GM19023 (cell line): ENCODE data around the gene CGNL1.

Experiments used
- ATAC-seq: cut with Tn5 transposase; IDR thresholded peaks from one replicate; pipeline ENCODE4 v1.9.1; 2021; ENCODE audit warnings: mild to moderate bottlenecking, moderate library complexity; ENCODE audit not compliant: unreplicated experiment

CGNL1 gene

DNA sequence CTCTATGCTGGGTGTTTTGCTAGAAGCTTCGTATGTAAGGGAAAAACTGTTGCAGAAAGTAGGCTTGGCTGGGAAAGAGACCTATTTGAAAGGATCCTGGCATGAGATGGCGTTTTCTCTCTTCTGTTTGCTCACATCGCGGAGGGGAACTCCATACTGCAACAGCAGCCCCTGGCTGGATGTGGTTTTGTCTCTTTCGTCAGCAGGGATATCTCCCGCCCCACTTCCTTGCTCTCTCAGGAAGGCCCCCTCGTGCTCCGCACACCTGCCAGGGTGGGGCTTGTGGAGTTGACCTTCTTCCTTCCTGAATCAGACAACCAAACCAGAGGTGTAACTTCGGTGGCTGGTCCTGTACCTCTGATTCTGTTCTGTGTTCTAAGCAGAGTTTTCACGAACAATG, 189.0 kb downstream of the CGNL1 start:
- ATAC-seq = no peak

DNA sequence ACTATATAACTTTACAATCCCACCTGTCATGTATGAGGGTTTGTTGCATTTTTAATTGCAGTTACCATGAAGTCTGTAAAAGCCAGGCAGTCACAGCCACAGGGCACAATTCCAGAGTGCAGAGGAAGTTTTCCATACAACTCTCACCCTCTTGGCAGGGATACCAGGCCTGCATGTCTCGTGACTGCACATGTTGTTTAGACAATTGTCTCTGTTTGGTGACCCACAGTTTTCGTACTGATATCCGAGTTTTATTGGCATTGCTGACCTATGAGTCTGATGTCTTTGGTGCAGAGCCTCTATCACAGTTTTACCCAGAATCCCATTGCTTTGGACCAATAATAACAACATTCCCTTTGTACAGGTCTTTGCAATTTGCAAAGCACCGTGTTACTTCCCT, 190.5 kb downstream of the CGNL1 start:
- ATAC-seq = no peak

DNA sequence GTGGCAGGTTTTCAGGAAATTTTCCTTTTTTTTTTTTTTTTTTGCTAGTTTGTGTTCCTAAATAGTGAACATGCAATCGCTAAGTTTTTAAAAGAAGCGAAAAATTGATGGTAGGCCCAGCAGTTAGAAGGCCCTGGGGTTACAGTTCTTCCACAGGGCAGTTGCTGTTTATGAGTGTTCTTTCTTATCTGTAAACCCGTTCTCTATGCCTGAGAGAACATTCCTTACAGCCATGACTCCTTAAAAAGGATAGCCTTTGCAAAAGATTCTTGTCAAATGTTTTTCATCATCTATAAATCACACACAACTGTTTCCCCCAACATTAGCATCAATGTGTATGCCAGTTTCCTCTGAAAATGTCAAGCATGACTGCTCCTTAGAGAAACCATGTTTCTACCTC, 191.6 kb downstream of the CGNL1 start:
- ATAC-seq = no peak

DNA sequence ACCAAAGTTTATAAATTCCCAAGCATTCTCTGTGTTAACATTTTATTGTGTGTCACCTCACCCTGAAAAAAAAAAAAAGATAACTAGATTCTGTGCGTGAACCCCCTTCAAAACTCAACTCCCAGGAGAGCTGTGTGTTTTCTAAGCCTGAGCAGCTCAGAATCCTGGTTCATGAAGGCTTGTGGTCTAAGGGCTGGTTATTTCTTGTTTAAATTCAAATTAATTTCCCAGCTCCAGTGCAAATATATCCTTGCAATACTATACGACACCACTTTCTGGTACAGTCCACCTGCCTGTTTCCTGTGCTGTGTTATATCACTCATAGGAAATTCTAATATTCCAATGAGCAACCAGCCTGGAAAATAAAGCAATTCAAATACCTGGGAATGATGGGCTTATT, 192.0 kb downstream of the CGNL1 start:
- no peak for ATAC-seq

DNA sequence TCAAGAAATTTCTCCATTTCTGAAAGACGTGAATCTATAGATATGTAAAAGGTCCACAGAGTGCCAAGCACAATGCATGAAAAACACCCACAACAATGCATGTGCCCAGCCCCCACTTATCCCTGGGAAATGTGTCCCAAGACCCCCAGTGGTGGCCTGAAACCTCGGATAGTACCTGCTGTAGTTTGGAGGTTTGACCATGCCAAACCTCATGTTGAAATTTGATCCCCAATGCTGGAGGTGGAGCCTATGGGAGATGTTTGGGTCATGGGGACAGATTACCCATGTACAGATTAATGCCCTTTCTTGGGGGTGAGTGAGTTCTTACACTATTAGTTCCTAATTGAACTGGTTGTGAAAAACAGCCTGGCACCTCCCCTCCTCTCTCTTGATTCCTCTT, 194.0 kb downstream of the CGNL1 start:
- ATAC-seq = no peak

DNA sequence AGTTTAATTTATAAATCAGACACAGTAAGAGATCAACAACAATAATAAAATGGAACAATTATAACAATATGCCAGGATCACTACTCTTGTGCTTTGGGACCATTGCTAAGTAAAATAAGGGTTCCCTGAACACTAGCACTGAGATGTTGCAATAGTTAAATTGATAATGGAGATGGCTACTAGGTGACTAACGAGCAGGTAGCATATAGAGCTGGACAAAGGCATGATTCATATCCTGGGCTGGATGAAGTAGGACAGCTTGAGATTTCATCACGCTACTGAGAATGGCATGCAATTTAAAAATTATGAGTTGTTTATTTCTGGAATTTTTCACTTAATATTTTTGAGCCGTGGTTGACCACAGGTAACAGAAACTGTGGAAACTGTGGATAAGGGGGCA, 194.7 kb downstream of the CGNL1 start:
- no peak for ATAC-seq

DNA sequence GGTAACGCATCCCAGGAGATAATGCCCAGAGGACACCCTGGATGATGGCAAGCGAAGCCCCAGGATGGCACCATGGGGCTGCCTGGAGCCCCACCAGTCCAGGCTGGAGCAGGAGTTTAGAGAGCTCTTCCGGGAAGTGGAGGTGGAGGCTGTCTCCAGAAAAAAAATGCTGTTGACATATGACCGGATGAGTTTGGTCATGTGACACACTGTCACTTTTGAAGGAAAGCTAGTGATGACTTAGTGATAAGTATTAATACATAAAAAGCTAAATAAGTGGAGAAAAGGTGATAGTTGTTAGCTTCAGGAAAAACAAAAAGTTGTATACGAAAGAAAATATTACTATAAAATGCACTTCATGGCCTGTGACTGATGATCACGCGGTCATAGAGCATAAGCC, 195.4 kb downstream of the CGNL1 start:
- no peak for ATAC-seq

DNA sequence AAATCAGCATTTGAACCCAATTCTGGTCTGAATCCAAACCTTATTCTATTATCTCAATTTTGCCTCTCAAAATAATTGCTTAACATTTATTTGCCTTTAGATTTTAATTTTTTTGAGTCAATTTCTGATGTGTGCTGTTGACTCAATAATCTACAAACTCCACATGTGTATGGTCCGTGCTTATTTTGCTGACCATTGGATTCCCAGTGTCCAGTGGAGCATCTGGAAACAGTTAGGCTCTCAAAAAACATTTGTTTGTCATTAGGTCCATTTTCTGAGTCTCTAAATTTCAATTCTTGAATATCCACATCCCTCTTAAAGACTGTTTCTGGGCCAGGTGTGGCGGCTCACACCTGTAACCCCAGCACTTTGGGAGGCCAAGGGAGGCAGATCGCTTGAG, 196.2 kb downstream of the CGNL1 start:
- ATAC-seq = no peak

DNA sequence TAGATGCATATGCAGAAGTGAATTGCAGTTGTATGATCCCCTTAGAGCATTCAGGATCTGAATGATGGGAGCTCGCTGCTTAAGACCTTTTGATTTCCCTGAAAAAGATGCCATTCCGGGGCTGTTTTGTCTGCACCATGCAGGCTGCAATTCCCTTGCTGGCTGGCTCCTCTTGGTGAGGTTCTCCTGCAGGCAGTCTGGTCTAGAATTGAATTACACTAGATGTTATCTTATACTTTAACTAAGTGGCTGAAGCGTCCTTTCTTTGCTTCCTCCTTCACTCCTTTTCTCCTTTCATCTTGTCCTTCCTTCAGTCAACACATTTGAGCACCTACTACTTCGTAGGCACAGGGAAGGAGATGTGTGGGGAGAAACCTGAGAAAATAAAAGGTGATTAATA, 196.8 kb downstream of the CGNL1 start:
- ATAC-seq = no peak

DNA sequence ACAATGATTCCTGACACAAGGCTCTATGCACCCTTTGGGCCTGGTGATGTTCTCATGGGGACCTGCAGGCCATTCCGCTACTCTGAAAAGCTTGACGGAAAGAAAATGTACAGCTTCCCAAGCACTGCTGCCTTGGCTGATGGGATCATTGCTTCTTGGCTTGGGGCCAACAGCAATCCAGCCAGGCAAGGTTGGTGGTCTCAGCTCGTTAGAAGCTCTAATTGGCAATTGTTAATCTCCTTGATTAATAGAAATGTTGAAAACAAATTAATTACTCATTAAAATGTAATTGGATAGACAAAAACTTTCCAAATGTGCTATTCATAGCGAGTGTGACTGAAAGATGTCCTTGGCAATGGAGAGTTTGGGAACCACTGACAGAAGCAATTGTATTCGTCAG, 199.1 kb downstream of the CGNL1 start:
- ATAC-seq = no peak

DNA sequence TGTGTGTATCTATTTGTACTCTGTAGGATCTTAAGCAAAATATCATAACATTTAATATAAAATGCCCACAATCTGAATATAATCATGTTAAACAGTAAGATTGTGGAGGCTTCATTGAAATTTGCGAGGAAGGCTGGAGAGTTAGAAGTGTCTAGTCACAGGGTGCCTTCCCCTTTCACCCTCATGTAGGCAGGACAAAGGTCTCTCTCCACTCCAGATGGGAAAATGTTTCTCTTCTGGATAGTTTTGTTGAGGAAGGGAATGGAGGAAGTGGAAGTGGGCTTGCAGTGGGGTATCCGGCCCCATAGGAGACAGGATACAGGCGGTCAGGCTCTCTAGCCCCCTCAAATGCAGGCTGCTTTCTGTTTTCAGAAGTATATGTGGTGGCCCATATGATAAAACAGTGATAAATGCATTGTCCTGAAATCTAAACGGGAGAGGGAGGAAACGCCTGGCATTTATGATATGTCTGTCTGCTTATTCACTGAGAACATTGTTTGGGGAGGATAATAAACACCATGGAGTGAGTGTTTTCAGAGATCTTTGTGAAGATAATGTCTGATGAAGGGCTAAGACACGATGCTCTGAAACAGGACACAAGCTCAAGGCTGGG, 202.1 kb downstream of the CGNL1 start:
- ATAC-seq = no peak

DNA sequence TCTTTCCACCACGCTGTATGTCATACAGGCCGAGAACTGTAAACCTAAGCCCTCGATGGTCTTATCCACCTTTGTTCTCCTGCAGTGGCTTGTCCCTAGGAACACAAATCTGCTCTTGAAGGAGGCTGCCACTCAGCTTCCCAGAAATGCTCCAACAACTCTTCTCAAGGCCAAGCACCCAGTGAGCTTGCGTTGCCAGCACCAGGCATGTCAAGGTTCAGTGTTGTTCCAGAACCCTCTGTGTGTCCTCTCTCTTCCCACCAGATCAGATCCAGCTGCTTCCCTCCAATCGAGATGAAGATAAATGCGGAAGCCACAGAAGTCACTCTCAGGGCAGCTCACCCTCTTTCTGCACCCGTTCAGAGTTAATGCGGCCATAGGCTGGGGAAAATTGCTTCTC, 204.1 kb downstream of the CGNL1 start:
- ATAC-seq = no peak

DNA sequence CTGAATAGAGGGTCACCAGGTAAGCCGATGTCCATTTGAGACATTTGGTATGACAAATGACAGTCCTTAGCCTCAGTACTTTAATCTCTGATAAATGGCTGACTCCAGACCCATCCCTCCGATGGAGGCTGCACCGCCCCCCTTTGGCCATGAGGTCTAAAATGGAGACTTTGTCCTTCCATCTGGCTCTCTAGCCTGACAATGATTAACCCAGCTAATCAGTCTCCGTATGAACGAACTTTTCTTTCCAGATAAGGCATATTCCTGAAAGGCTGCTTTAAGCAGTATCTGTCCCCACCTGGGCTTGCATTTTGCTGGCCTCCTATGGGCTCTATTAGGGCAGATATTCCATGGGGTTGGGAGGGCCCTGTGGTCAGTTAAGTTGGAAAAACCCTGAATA, 204.6 kb downstream of the CGNL1 start:
- ATAC-seq = no peak

DNA sequence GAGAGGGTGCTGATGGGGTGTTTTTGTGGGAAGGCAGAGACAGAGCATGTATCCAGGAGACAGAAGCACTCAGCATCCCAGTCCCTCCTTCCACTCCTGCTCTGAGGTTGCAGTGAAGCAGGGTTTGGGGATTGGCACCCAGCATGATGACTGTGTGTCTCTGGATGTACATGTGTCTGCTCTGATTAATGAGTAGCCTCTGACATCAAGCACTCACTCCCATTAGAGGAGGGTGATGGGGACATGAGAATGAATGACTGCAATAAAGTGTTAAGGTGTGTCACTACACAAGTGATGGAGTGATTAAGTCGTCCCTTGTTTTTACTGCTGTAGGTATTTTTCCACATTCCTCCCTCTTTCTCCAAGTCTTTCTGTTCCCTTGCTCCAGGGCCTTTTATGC, 205.8 kb downstream of the CGNL1 start:
- no peak for ATAC-seq

DNA sequence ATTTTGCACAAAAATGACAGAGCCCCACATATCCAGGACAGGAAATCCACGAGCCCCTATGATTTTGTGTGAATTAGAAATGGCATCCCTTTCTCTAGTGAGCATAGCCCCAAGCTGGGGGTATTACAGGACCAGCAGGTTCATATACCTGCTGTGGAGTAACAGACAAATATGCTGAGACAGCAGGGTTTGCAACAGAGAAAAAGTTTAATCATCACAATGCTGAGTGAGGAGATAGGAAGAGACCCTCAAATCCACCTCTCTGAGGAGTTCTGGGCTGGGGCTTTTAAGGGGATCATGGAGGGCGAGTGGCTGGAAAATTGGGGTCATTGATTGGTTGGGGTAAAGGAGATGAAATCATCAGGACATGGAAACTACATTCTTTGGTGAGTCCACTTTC, 207.0 kb downstream of the CGNL1 start:
- no peak for ATAC-seq

DNA sequence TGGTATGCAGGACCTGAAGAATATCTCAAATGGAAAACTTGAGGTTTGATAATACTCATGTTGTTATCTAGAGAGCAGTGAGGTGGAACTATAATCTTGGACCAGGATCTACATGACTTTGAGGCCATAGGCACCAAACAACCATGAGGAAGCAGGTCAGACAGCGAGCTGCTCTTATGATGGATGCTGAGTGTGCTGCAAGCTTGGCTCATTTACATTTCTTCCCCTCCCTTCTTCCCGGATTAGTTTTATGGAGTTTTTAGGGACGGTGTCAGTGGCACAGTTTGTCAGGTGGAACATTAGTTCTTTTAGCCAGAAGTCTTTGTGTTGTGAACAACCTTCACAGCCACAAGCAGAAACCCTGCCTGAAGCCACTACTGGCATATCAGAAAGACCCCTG, 207.4 kb downstream of the CGNL1 start:
- no peak for ATAC-seq

DNA sequence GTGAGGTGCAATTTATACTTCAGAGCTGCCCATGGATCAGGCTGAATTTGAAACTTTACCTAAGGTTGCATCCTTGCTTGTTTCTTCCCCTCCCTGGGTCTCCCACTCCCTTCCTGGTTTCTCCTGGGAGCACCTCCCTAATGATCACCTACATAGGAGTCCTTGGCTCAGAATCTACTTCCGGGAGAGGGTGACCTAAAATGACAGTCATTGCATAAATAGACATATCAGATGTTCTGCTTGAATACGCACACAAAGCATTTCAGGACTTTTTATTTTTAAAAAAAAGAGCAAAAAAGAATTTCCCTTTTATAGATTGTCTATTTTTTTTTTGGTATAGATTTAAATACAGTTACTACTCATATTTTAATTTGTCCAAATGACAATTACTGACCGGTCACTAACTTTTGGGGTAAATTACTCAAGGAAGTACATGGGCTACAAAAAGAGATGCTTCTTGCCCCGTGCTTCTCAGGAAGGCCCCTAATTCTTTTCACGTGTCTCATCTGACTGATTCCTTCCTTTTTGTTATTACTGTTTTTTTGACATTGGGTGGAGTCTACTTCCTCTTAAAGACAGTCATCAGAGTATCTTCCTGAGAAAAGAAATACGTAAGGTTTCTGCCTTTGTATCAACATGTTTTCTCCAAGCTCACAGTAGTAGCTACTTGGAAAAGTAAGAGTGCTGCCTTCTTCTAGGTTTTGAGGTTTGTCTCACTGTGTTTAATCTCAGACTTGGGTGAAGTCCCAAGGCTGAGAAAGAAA, 210.5 kb downstream of the CGNL1 start:
- ATAC-seq = no peak

DNA sequence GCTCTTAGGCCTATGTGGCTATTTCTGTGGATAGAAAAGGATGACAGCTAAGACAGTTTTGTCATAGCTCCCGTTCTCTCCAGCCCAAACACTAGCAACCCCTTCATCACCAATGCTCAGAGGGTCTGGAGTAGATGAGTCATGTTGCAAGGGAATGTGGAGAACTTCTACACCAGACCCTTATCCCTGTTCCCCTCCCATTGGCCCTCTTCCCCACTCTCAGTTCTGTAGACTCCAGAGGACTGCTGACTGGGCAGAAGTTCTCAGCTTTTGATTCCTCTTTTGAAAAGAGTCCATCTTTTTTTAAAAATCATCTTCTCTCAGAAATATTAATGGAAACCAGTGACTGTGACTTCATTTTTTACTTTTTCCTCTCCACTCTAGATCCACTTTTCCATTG, 213.0 kb downstream of the CGNL1 start:
- no peak for ATAC-seq

DNA sequence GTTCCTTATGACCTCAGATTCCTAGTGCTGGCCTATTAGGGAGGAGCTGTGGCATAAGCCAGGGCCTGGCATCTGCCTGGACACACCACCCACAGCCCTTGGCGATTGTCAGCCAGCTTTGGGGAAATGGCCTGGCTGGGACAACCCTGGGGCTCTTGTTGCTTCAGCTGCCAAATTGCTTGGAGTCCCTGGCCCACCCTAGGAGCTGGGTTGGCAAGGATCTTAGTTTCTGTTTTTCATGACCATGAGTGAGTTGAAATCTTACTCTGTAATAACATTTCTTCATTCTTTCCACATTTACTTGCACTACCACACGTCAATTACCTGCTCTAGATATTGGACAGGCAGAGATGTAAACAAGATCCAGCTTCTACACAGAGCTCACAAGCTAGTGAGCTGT, 213.4 kb downstream of the CGNL1 start:
- no peak for ATAC-seq

DNA sequence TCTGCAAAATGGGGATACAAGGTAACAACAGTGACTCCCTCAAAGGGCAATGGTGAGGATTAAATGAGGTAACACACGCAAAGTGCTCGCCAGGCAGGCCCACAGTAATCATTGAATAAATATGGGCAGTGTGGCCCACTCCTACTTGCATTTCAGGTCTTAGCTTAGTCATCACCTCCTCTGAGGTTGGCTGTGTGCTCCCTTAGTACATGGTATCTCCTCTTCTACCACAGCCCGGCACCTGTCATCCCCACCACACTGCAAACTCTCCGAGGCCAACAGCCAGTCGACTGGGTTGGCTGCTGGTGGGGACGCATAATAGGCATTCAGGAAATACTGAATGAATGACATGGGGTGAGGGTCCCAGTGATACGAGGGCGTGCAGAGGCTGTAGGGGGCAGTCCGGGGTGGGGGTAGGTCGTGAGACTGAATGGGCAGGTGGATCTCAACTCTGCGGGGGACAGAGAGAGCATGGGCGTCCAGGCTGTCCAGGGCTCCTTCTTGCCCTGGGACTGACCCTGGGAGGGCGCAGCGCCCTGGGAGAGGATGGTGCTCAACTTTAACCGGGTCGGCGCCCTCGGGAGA, 215.0 kb downstream of the CGNL1 start:
- ATAC-seq = no peak

DNA sequence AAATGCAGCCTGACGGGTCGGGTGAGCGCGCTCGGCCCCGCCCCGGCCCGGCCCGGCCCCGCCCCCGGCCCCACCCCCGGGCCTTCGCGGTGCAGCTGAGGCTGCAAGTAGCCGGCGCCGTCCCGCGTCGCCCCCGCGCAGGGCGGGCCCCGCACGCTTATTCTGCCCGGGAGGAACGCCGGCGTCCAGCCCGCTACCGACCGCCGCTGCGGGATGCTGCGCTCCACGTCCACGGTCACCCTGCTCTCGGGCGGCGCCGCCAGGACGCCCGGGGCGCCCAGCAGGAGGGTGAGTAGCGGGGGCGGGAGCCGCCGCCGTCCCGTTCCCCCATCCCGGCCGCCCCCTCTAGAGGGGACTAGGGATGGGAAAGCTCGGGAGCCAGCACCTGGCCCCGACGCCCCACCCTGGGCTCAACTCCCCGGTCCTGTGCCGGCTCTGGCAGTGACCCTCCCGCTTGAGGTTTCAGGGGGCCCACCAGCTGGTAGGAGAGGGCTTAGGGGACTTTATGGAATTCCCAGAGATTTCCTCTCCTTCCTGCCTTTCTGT, 215.6 kb downstream of the CGNL1 start, which contains the start of gene MYZAP:
Gene MYZAP (plus strand): TSS at position 83 of the 546 bp plus-strand sequence. CDS start 131 bp downstream, at position 214.
- no peak for ATAC-seq

DNA sequence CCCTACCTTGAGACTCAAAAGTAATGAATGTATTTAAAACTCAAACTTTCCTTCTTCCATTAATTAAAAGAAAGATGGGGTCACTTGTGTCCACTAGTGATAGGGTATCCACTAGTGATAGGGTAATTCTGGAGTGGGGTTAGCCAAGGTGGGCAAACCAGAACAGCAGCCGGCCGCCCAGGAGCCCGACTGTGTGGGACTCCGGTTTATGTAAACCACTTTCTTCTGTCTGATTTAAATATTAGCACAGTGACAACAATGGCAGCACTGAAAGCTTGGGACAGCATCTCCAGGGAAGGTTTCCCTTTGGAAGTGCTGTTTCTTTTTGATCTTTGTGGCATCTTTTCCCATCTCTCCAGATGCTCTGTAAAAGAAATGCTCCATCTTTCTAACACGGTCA, 216.1 kb downstream of the CGNL1 start:
- no peak for ATAC-seq
